ENCODE data around the gene RGPD6.
"Not testable (repeated sequence)": the region's sequence is repeated elsewhere in the genome, so short reads cannot be mapped to it uniquely, and the experiment has no call there.

Gene RGPD6

DNA sequence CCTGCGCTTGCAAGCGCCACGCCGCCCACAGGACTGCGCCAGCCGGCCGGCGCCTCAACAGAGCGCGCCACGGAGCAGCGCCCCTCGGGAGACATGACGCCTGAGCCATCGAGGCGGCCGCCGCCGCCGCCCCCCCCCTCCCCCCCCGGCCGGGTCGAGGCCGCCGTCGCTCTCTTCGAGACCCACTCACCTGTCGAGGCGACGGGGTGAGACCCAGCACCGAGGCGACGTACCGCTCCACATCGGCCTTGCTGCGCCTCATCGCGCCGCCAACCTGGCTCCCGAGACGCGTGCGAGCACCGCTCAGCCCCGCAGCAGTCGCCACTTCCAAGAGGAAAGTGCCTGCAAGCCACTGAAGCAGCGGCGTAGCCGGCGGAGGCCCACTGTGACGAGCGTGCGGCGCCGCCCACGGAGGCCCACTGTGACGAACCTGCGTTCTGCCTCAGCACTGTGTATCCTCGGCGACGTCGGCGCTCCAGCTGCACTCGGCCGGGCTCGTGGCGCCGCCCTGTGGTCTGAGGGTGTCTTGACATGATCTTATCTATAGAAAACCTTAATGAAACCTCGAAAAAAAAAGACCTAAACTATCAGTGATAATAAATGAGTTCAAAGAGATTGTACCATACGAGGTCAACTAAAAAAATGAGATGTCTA, at the start of gene RGPD6:
TSS of gene RGPD6 (minus strand) at position 460 of the 654 bp plus-strand sequence. CDS start at position 262, 198 bp downstream.
- not testable (repeated sequence) for DNase-seq

DNA sequence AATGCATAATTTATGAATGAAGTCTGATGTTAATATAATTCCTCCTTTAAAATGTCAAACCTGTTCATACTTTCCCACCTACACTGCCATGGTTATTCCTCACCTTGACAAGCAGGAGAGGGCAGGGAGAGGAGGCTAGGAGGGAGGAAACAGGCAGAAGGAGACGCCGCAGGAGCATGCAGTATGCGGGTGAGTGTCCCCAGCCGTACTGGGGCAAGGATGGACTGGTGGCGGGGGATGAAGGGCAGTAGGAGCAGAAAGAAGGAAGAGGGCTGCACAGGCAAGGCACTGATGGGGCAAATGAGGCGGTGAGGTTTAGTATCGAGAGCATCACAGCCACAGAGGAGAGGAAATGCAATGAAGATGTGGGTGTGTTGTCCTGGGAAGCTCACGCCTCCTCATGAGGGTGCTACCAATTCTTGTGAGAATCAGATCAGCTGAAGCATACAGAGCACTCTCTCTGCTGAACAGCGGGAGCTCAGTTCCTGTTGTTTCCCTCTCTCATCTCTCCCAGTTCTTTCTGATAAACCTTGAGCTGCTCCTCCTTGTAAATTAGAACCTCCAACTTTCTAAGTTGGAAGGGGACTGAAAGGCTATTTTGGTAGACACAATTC, 42.4 kb upstream of the RGPD6 start:
- not testable (repeated sequence) for DNase-seq

GRCh38 chr2:110613927-110614326, 36.9 kb upstream of the RGPD6 start:
- not testable (repeated sequence) for DNase-seq

GRCh38 chr2:110610613-110611250, 33.7 kb upstream of the RGPD6 start:
- DNase-seq: peak; percentile 58

- peak; percentile 55 for DNase-seq
Measured at GRCh38 chr2:110609843-110610612, 33.0 kb upstream of the RGPD6 start.

GRCh38 chr2:110608788-110609502, 31.9 kb upstream of the RGPD6 start:
- not testable (repeated sequence) for DNase-seq

GRCh38 chr2:110605057-110605456, 28.0 kb upstream of the RGPD6 start:
- DNase-seq: not testable (repeated sequence)

- DNase-seq: not testable (repeated sequence)
Measured at GRCh38 chr2:110603917-110604591, 27.0 kb upstream of the RGPD6 start.

GRCh38 chr2:110602139-110602538, 25.1 kb upstream of the RGPD6 start:
- not testable (repeated sequence) for DNase-seq

DNA sequence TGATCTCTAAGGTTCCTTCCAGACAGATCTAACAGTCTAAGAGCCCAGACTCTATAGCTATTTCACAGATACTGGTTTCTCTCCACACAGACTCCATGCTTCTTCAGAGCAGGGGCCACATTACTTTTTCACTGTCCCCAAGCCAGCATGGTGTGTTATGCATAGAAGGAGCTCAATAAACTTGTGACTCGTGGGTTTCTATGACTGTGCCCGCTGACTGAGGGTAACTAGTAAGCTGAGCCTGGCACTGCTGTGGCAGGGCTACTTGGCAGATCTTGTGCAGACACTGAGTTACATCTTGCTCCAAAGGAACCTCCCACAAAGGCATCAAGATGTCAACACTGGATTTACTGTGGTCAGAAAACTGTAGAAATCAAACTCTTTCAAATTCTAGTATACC, 15.0 kb upstream of the RGPD6 start:
- not testable (repeated sequence) for DNase-seq

DNA sequence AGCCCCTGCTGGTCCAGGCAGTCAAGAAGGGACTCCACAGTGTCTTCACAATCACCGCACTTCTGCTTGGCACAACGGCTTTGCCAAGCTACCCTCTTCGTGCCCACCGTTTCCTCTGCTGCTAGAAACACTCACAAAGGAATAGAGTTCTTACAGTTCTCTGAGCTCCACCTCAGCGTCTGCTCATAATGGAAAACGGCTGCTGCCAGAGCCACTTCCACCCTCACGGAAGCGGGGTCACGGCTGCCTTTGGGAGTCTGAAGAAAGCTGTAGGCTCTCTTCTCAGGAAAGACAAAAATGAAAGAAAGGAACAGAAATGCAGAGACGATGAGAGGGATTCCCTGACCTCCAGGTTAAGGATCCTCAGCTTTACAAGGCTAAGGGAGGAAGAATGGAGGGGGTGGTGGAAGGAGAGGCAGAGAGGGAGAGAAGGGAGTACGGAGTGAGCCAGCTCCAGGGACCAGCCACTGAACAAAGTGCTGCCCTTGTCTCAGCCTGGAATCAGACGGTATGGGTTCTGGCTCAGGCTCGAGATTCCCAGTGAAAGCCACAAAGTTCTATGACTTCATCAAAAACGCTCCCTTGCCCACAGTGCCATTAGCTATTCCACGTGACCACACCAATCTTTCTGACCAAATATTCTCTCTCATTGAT, 12.8 kb upstream of the RGPD6 start:
- DNase-seq: not testable (repeated sequence)

DNA sequence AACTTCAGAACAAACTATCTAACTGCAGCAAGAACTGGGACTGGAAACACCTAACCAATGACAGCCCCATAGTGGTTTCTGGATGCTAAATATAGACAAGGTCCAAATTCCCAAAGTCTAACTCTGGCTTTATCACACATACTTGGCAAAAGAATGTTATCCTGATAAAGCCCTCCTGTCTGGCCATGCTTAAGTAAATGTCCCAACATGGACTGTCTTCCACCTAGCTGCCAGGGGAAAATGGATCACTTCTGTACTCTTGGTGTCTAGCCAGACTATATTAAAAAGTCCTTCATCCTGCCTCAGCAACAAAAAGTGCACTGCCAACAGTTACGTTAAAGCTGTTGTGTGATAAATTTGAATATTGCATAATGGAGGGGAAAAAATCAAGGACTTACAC, 11.5 kb upstream of the RGPD6 start:
- not testable (repeated sequence) for DNase-seq

- not testable (repeated sequence) for DNase-seq
Measured at GRCh38 chr2:110579216-110579965, 2.4 kb upstream of the RGPD6 start.

- not testable (repeated sequence) for DNase-seq
Measured at GRCh38 chr2:110578429-110578828, 1.4 kb upstream of the RGPD6 start.

DNA sequence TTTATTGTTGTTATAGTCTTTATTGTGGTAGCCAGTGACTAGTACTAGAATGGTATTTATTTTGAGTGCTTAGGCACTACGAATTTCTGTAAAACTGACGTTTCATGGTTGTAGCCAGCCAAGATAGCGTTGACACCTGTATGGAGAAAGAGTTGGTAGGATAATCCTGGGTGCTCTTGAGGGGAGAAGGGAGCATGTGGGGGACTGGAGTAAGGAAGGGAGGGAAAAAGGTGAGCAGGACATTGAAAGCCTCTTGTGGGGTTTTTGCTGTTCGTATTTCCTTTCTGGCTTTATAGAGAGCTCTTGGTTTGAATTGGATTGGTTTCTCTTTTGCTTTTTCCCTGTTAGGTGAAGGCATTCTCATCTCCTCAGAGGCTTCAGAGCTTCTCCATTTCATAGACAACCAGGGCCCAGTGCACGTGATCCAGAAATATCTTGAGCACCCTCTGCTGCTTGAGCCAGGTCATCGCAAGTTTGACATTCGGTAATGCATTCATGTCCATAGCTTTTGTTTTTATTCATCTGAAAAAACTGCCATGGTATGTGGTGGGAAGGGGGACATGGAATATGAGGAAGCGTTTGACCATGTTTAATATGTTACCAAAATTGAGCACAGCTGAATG, 77.2 kb downstream of the RGPD6 start:
- not testable (repeated sequence) for DNase-seq

DNA sequence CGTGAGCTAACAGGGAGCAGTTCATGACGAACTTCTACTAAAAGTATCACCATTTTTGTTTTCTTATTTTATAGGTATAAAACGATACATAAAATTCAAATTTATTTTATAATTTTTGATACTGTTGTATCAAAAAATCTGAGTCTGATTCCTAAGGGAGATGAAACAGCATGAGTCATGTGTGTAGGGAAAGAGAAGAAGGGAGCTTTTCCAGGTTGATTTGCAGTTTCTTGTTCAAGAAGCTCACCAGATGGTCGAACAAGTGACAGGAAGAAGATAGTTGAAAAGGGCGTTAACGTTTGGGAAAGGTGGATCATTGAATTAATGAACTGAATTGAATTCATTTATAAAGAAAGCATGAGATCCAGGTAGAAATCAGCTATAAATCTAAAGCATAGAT, 81.0 kb downstream of the RGPD6 start:
- DNase-seq: not testable (repeated sequence)

- not testable (repeated sequence) for DNase-seq
Measured at GRCh38 chr2:110494488-110494887, 82.5 kb downstream of the RGPD6 start.

DNA sequence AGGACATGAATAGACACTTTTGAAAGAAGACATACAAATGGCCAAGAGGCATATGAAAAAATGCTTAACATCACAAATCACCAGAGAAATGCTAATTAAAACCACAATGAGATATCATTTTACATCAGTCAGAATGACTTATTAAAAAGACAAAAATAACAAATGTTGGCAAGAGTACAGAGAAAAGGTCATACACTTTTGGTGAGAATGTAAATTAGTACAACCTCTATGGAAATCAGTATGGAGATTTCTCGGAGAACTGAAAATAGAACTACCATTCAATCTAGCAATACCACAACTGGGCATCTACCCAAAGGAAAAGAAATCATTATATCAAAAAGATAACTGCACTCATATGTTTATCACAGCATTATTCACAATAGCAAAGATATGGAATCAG, 88.0 kb downstream of the RGPD6 start:
- DNase-seq: not testable (repeated sequence)

GRCh38 chr2:110482697-110483096, 94.3 kb downstream of the RGPD6 start:
- DNase-seq: not testable (repeated sequence)

DNA sequence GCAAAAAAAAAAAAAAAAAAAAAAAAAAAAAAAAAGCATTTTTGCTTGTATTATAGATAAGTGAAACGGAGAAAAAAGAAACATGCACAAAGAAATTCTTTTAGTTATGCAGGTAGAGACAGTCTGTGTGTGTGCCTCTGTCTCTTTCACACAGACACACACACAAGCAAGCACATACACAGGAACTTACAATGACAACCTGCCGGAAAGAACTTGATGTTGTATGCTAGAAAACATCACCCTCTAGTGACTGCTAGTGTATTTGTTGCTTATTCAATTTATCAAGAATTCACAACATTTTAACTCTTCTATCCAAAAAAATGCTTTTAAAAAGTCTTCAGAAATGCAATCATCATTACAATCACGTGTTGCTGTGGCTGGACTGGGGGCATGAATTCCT, 95.8 kb downstream of the RGPD6 start:
- DNase-seq: not testable (repeated sequence)
